Measurements from ENCODE around the gene IFNL4. TPM values are rescaled to one million over a fixed set of nuclear protein-coding genes. Genes with fewer than 3 reads are reported as not detected.

IFNL4 gene
- total and polyA plus RNA-seq, 2 experiments from 2014 or later = not detected

DNA sequence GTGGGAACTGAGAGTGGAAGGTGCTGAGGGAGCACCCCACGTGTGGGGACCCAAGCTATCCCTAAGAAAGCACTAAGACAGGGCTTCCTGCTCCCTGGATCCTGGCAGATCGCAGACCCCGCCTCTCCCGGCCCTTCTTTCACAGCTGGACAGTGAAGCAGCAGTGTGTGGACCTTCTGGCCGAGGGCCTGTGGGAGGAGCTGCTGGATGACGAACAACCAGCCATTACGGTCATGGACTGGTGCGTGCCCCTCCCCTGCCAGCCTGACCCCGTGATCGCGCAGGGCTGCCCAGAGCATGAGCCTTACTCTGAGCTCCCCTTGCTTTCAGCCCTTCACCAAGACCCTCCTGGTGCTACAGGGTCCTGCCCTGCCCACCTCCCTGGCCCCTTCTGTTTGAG lies 49.6 kb downstream of the IFNL4 start (continued):
- TF ChIP-seq, protein P1, sequence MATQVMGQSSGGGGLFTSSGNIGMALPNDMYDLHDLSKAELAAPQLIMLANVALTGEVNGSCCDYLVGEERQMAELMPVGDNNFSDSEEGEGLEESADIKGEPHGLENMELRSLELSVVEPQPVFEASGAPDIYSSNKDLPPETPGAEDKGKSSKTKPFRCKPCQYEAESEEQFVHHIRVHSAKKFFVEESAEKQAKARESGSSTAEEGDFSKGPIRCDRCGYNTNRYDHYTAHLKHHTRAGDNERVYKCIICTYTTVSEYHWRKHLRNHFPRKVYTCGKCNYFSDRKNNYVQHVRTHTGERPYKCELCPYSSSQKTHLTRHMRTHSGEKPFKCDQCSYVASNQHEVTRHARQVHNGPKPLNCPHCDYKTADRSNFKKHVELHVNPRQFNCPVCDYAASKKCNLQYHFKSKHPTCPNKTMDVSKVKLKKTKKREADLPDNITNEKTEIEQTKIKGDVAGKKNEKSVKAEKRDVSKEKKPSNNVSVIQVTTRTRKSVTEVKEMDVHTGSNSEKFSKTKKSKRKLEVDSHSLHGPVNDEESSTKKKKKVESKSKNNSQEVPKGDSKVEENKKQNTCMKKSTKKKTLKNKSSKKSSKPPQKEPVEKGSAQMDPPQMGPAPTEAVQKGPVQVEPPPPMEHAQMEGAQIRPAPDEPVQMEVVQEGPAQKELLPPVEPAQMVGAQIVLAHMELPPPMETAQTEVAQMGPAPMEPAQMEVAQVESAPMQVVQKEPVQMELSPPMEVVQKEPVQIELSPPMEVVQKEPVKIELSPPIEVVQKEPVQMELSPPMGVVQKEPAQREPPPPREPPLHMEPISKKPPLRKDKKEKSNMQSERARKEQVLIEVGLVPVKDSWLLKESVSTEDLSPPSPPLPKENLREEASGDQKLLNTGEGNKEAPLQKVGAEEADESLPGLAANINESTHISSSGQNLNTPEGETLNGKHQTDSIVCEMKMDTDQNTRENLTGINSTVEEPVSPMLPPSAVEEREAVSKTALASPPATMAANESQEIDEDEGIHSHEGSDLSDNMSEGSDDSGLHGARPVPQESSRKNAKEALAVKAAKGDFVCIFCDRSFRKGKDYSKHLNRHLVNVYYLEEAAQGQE (IDR thresholded peaks at IDR 0.05; ENCODE audit: unreplicated experiment) = no peak
- TF ChIP-seq, protein P2, sequence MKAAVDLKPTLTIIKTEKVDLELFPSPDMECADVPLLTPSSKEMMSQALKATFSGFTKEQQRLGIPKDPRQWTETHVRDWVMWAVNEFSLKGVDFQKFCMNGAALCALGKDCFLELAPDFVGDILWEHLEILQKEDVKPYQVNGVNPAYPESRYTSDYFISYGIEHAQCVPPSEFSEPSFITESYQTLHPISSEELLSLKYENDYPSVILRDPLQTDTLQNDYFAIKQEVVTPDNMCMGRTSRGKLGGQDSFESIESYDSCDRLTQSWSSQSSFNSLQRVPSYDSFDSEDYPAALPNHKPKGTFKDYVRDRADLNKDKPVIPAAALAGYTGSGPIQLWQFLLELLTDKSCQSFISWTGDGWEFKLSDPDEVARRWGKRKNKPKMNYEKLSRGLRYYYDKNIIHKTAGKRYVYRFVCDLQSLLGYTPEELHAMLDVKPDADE (IDR thresholded peaks at IDR 0.05) = no peak
- TF ChIP-seq EZH2 (IDR thresholded peaks at IDR 0.05; ENCODE audit: low read depth, unreplicated experiment) = no peak

DNA sequence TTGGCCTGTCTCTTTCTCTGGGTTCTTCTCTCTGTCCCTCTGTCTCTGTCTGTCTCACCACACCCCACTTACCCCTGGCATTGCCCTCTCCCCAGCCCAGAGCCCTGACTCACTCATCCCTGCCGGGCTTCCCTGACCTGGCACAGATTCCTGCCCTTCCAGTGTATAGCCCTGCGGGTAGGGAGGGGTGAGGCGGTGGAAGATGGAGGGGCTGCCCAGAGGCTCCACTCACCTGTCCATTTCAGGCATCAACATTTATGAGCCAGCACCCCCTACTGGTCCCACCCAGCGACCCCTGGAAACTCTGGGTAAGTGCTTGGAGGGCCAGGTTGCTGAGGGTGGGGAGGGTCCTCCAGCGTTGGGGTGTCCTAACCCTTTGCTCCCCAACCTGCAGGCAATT lies 50.8 kb downstream of the IFNL4 start:
- Histone ChIP-seq H3K36me3 (ENCODE audit: insufficient read depth) (no peaks in the 10 kb centered on the region), H3K4me2 (peak overlapping the region; percentile 78), H3K4me3 (no peak overlapping the region), H3K79me2 (replicated peaks; ENCODE audit: insufficient read depth) (no peaks in the 10 kb centered on the region), H3K27me3 (ENCODE audit: insufficient read depth) (peaks cover 32% of the 10 kb centered on the region), H2AFZ (no peak overlapping the region), H3F3A (replicated peaks; ENCODE audit: low read depth) (no peaks in the 10 kb centered on the region), H3K4me1 (ENCODE audit: insufficient read depth) (peaks cover 6% of the 10 kb centered on the region), H4K20me1 (replicated peaks; ENCODE audit: insufficient read depth) (no peaks in the 10 kb centered on the region), H3K27ac (ENCODE audit: low read depth) (no peak overlapping the region), H3K9me2 (ENCODE audit: insufficient read depth) (no peaks in the 10 kb centered on the region)
- Mint-ChIP-seq H3K27ac (no peak overlapping the region), H3K4me3 (peak overlapping the region; percentile 72), H3K9me3 (peaks cover 3% of the 10 kb centered on the region; the same call in 2 of the 3 replicates), H3K27me3 (ENCODE audit: insufficient read depth, low read depth, poor library complexity) (peaks cover 40% of the 10 kb centered on the region), H3K4me1 (peaks cover 21% of the 10 kb centered on the region), H3K36me3 (ENCODE audit: low read depth) (no peaks in the 10 kb centered on the region; the same call in 2 of the 3 replicates)
- ATAC-seq (no peak; the same call in 2 of the 3 replicates), DNase-seq (ENCODE audit: low spot score) (no peak)
- TF ChIP-seq, protein P3, sequence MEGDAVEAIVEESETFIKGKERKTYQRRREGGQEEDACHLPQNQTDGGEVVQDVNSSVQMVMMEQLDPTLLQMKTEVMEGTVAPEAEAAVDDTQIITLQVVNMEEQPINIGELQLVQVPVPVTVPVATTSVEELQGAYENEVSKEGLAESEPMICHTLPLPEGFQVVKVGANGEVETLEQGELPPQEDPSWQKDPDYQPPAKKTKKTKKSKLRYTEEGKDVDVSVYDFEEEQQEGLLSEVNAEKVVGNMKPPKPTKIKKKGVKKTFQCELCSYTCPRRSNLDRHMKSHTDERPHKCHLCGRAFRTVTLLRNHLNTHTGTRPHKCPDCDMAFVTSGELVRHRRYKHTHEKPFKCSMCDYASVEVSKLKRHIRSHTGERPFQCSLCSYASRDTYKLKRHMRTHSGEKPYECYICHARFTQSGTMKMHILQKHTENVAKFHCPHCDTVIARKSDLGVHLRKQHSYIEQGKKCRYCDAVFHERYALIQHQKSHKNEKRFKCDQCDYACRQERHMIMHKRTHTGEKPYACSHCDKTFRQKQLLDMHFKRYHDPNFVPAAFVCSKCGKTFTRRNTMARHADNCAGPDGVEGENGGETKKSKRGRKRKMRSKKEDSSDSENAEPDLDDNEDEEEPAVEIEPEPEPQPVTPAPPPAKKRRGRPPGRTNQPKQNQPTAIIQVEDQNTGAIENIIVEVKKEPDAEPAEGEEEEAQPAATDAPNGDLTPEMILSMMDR (conservative IDR thresholded peaks at IDR 0.05; ENCODE audit: low read depth in 2 of 2) = peak; percentile 56 to 65
- TF ChIP-seq NANOG (IDR thresholded peaks at IDR 0.05; ENCODE audit: borderline replicate concordance) = no peak

Measured in GM23338 (cell line).